ENCODE data around the gene XPNPEP1.

Gene XPNPEP1

GRCh38 chr10:109861081-109861480 is 62.2 kb downstream of the XPNPEP1 start:
- DNase-seq: no peak

- DNase-seq: no peak
These were observed 64.1 kb downstream of the XPNPEP1 start for GRCh38 chr10:109859221-109859620.

GRCh38 chr10:109855746-109856145 is 67.6 kb downstream of the XPNPEP1 start:
- DNase-seq: no peak

GRCh38 chr10:109853921-109854320 is 69.4 kb downstream of the XPNPEP1 start:
- no peak for DNase-seq

GRCh38 chr10:109852475-109853037 is 70.8 kb downstream of the XPNPEP1 start:
- no peak for DNase-seq

GRCh38 chr10:109851616-109852474 is 71.5 kb downstream of the XPNPEP1 start:
- no peak for DNase-seq

GRCh38 chr10:109846832-109847231 is 76.5 kb downstream of the XPNPEP1 start:
- no peak for DNase-seq

- DNase-seq: no peak
These were observed 78.0 kb downstream of the XPNPEP1 start for GRCh38 chr10:109845308-109845707.

GRCh38 chr10:109838592-109839244 is 84.6 kb downstream of the XPNPEP1 start:
- no peak for DNase-seq

GRCh38 chr10:109837384-109837783 is 85.9 kb downstream of the XPNPEP1 start:
- DNase-seq: no peak

GRCh38 chr10:109835257-109835656 is 88.1 kb downstream of the XPNPEP1 start:
- no peak for DNase-seq

GRCh38 chr10:109831846-109832245 is 91.5 kb downstream of the XPNPEP1 start:
- DNase-seq: no peak

GRCh38 chr10:109824206-109824605 is 99.1 kb downstream of the XPNPEP1 start:
- DNase-seq: no peak

- DNase-seq: no peak
These were observed 100.1 kb downstream of the XPNPEP1 start for GRCh38 chr10:109823196-109823595.

GRCh38 chr10:109821672-109822071 is 101.6 kb downstream of the XPNPEP1 start:
- no peak for DNase-seq

- DNase-seq: no peak
These were observed 102.5 kb downstream of the XPNPEP1 start for GRCh38 chr10:109820620-109821405.

GRCh38 chr10:109819807-109820206 is 103.5 kb downstream of the XPNPEP1 start:
- no peak for DNase-seq

Measured in NCI-H1417 treated with DMSO at 0.1 percent for 48 hours (cell line).